ENCODE measurements around the gene CHERP.

DNA sequence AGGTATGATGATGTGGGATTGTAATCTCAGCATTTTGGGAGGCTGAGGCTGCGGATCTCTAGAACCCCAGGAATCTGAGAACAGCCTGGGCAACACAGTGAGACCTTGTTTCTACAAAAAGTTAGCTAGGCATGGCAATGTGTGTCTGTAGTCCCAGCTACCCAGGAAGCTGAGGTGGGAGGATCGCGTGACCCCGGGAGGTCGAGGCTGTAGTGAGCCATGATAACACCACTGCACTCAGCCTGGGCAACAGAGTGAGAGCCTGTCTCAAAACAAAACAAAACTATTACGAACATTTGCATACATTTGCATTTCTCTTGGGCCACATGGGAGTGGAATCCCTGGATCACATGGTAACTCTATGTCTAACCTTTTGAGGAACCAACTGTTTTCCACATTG, 44.4 kb downstream of the CHERP start:
- TF ChIP-seq CTCF (conservative IDR thresholded peaks at IDR 0.05; ENCODE audit: low read depth in 2 of 2), result no peak
- no peak for TF ChIP-seq REST (IDR thresholded peaks at IDR 0.05; ENCODE audit: unreplicated experiment)
- no peak for TF ChIP-seq POLR2AphosphoS5 (IDR thresholded peaks at IDR 0.05; ENCODE audit: low read depth)

Data from GM23338 (cell line).